NT2/D1 (cell line): Measurements from ENCODE around the gene CABLES1.

Experiments used
- YY1 ChIP-seq: IDR thresholded peaks from 2 replicates; pipeline ENCODE4 v1.6.1; 2011; ENCODE audit not compliant: insufficient read length, insufficient read depth
- ZNF274 ChIP-seq: IDR thresholded peaks from 2 replicates; pipeline ENCODE4 v1.6.1; 2011; ENCODE audit warnings: mild to moderate bottlenecking, low read depth, low read length

- TF ChIP-seq ZNF274 = no peak
- TF ChIP-seq YY1 = no peak
Measured at GRCh38 chr18:23154030-23154429, 18.7 kb downstream of the CABLES1 start.
